ENCODE results near the gene BBS12. TPM values are rescaled to one million over a fixed set of nuclear protein-coding genes. Genes with fewer than 3 reads are reported as not detected.

Gene BBS12
- polyA plus RNA-seq, 1 of the 3 experiments (the other 2 are of a cell fraction), result 1.5 TPM

GRCh38 chr4:122749704-122750454 is 17.4 kb downstream of the BBS12 start:
- no peak overlapping the region for H2AFZ ChIP-seq (ENCODE audit: low read depth)
- H4K20me1 ChIP-seq (ENCODE audit: insufficient read depth), result no peaks in the 10 kb centered on the region
- ChIA-PET POLR2A (no interaction called here), CTCF (interaction anchor here (1.1 kb wide), 1 partner anchor 8 kb away, joined by 4 read pairs; no protein-coding TSS in a partner anchor)
- H3K4me3 ChIP-seq (ENCODE audit: low read depth in 2 of 2, low read length in 1 of 2), result no peak overlapping the region
- H3K27me3 ChIP-seq (ENCODE audit: insufficient read depth), result no peaks in the 10 kb centered on the region
- H3K4me2 ChIP-seq, result no peak overlapping the region
- 89% methylated on average over 5 of the region's 5 CpGs for WGBS (ENCODE audit: low lambda C conversion rate)
- no peak overlapping the region for H3K9ac ChIP-seq
- no peak overlapping the region for H3K27ac ChIP-seq (ENCODE audit: low read depth in 2 of 2, low read length in 1 of 2)
- TF ChIP-seq USF2 (IDR thresholded peaks at IDR 0.05; ENCODE audit: borderline replicate concordance, low read depth, low read length), result no peak
- TF ChIP-seq JUND (IDR thresholded peaks at IDR 0.05), result no peak
- no peak for TF ChIP-seq MAX (IDR thresholded peaks at IDR 0.05; ENCODE audit: low read depth)
- TF ChIP-seq RAD21 (IDR thresholded peaks at IDR 0.05; ENCODE audit: low read length), result no peak
- TF ChIP-seq RCOR1 (IDR thresholded peaks at IDR 0.05; ENCODE audit: low read length), result no peak
- TF ChIP-seq RXRA (IDR thresholded peaks at IDR 0.05; ENCODE audit: borderline replicate concordance, low read depth), result no peak
- TF ChIP-seq MXI1 (IDR thresholded peaks at IDR 0.05; ENCODE audit: low read depth, low read length), result no peak
- no peak for TF ChIP-seq ELF1 (IDR thresholded peaks at IDR 0.05)
- no peak for TF ChIP-seq RFX5 (IDR thresholded peaks at IDR 0.05; ENCODE audit: low read length)
- TF ChIP-seq REST (IDR thresholded peaks at IDR 0.05; ENCODE audit: low read depth, low read length), result no peak
- no peak for TF ChIP-seq NFIC (IDR thresholded peaks at IDR 0.05; ENCODE audit: borderline replicate concordance)
- TF ChIP-seq FOXJ3 (CRISPR knock-in tag; IDR thresholded peaks at IDR 0.05), result no peak
- TF ChIP-seq USF1 (IDR thresholded peaks at IDR 0.05; ENCODE audit: borderline replicate concordance, low read depth), result no peak
- no peak for TF ChIP-seq MEF2A (IDR thresholded peaks at IDR 0.05; ENCODE audit: borderline replicate concordance, low read depth)
- no peak for TF ChIP-seq FOXM1 (IDR thresholded peaks at IDR 0.05; ENCODE audit: low read depth)
- TF ChIP-seq GATA2 (CRISPR knock-in tag; IDR thresholded peaks at IDR 0.05), result no peak
- no peak for TF ChIP-seq TAF1 (IDR thresholded peaks at IDR 0.05; ENCODE audit: borderline replicate concordance, low read depth, low read length)
- TF ChIP-seq POLR2AphosphoS5 (IDR thresholded peaks at IDR 0.05; ENCODE audit: low read depth, low read length), result no peak
- no peak for DNase-seq
- H3K9me2 ChIP-seq, result no peaks in the 10 kb centered on the region
- peaks cover 0 to 8% of the 10 kb centered on the region in 2 experiments; a peak in 1 of 4 replicates for H3K4me1 ChIP-seq (ENCODE audit: control insufficient read depth in 1 of 2, insufficient read depth in 2 of 2, low read depth in 1 of 2, low read length in 1 of 2)
- no peaks in the 10 kb centered on the region for H3K9me3 ChIP-seq
- H3K79me2 ChIP-seq (ENCODE audit: insufficient read depth), result no peaks in the 10 kb centered on the region
- H3F3A ChIP-seq (replicated peaks; ENCODE audit: insufficient read depth), result peaks cover 4% of the 10 kb centered on the region
- H3K36me3 ChIP-seq (replicated peaks in 1 of 2; ENCODE audit: control insufficient read depth in 1 of 2, insufficient read depth in 2 of 2, low read length in 1 of 2), result no peaks in the 10 kb centered on the region
